Osteoblast (primary cell): ENCODE measurements around the gene PDIA2. TPM values are rescaled to one million over a fixed set of nuclear protein-coding genes. Genes with fewer than 3 reads are reported as not detected.

Experiments
- DNase-seq: peaks from one replicate; pipeline ENCODE4 v3.0.0; 2011; ENCODE audit warnings: low spot score, mixed read lengths; ENCODE audit not compliant: insufficient read length; ENCODE audit errors: missing footprints
- H2AFZ ChIP-seq: 2 replicates; pipeline ENCODE4 v1.6.0; 2011; ENCODE audit warnings: mild to moderate bottlenecking, low read length
- H3K27ac ChIP-seq: 2 replicates; pipeline ENCODE4 v1.5.1; 2011; ENCODE audit warnings: mild to moderate bottlenecking, low read depth, low read length, moderate library complexity
- H3K27me3 ChIP-seq: 2 replicates; pipeline ENCODE4 v1.6.0; 2012; ENCODE audit warnings: mild to moderate bottlenecking, control low read depth, inconsistent platforms, low read length, moderate library complexity; ENCODE audit not compliant: insufficient read depth
- H3K36me3 ChIP-seq: 2 replicates; pipeline ENCODE4 v1.5.1; 2011; ENCODE audit warnings: mild to moderate bottlenecking, low read length, control low read depth, moderate library complexity; ENCODE audit not compliant: insufficient read depth
- H3K4me1 ChIP-seq: 2 replicates; pipeline ENCODE4 v1.5.1; 2011; ENCODE audit warnings: mild to moderate bottlenecking, low read length, control low read depth, moderate library complexity; ENCODE audit not compliant: insufficient read depth
- H3K4me2 ChIP-seq: 2 replicates; pipeline ENCODE4 v1.6.0; 2011; ENCODE audit warnings: mild to moderate bottlenecking, low read length; ENCODE audit not compliant: insufficient read depth
- H3K4me3 ChIP-seq: fragments of 200-600 bp; sonication (generic); 3 replicates; pipeline ENCODE4 v1.5.1; 2012; ENCODE audit warnings: mild to moderate bottlenecking, low read length, inconsistent platforms; ENCODE audit not compliant: insufficient read depth
- H3K79me2 ChIP-seq: 2 replicates; pipeline ENCODE4 v1.6.0; 2012; ENCODE audit warnings: mild to moderate bottlenecking, low read length, control low read depth, inconsistent platforms; ENCODE audit not compliant: insufficient read depth
- H3K9me3 ChIP-seq: 2 replicates; pipeline ENCODE4 v1.5.1; 2011; ENCODE audit warnings: low read depth, low read length, control low read depth
- H4K20me1 ChIP-seq: 2 replicates; pipeline ENCODE4 v1.6.0; 2012; ENCODE audit warnings: mild to moderate bottlenecking, low read length, control low read depth; ENCODE audit not compliant: insufficient read depth
- CTCF ChIP-seq: IDR thresholded peaks from 2 replicates; pipeline ENCODE4 v1.5.1; 2011; ENCODE audit warnings: mild to moderate bottlenecking, low read depth, low read length, moderate library complexity; ENCODE audit errors: extremely low read depth
- total RNA-seq: library from RNA; depleted of rRNA; stranded (reverse); fragments of >200 nt; gene quantifications from 2 replicates; pipeline ENCODE4 v1.2.3, GENCODE V29; 2012

Gene PDIA2
- total RNA-seq, 1 donor, result not detected

- Histone ChIP-seq H3K4me1 (no peaks in the 10 kb centered on the region), H3K36me3 (no peaks in the 10 kb centered on the region), H3K27me3 (peaks cover 30% of the 10 kb centered on the region), H2AFZ (no peak overlapping the region), H3K4me3 (no peak overlapping the region), H3K79me2 (no peaks in the 10 kb centered on the region), H4K20me1 (no peaks in the 10 kb centered on the region), H3K4me2 (no peak overlapping the region), H3K27ac (no peak overlapping the region), H3K9me3 (no peaks in the 10 kb centered on the region)
- TF ChIP-seq CTCF, result no peak
- peak; percentile 90 for DNase-seq
Observed at GRCh38 chr16:279531-279930, 3.4 kb upstream of the PDIA2 start.

- Histone ChIP-seq H3K27ac (no peak overlapping the region), H3K36me3 (no peaks in the 10 kb centered on the region), H3K27me3 (peaks cover 27% of the 10 kb centered on the region), H3K4me3 (no peak overlapping the region), H3K4me1 (no peaks in the 10 kb centered on the region), H3K4me2 (no peak overlapping the region), H3K79me2 (no peaks in the 10 kb centered on the region), H4K20me1 (no peaks in the 10 kb centered on the region), H2AFZ (no peak overlapping the region), H3K9me3 (no peaks in the 10 kb centered on the region)
- no peak for DNase-seq
- TF ChIP-seq CTCF, result no peak
Observed at GRCh38 chr16:280005-280460, 2.9 kb upstream of the PDIA2 start.

- no peak for TF ChIP-seq CTCF
- no peaks in the 10 kb centered on the region for H3K36me3 ChIP-seq
- H3K4me3 ChIP-seq, result no peak within 1 kb of the TSS
- no peaks in the 10 kb centered on the region for H3K79me2 ChIP-seq
- H3K4me1 ChIP-seq, result no peaks in the 10 kb centered on the region
- no peaks in the 10 kb centered on the region for H3K9me3 ChIP-seq
- no peak within 1 kb of the TSS for H3K4me2 ChIP-seq
- peak; percentile 95 for DNase-seq
- H3K27me3 ChIP-seq, result peaks cover 24% of the 10 kb centered on the region
- no peaks in the 10 kb centered on the region for H4K20me1 ChIP-seq
- no peak within 1 kb of the TSS for H3K27ac ChIP-seq
- H2AFZ ChIP-seq, result no peak within 1 kb of the TSS
Observed at GRCh38 chr16:280552-280951, 2.4 kb upstream of the PDIA2 start, which contains the start of gene ARHGDIG. Gene ARHGDIG, plus strand, starts transcription at chr16:280591. Its CDS starts 90 bp downstream, at chr16:280681.

- no peak for TF ChIP-seq CTCF
- H3K4me2 ChIP-seq, result no peak overlapping the region
- H3K79me2 ChIP-seq, result no peaks in the 10 kb centered on the region
- no peak for DNase-seq
- no peaks in the 10 kb centered on the region for H3K36me3 ChIP-seq
- no peak overlapping the region for H3K4me3 ChIP-seq
- no peaks in the 10 kb centered on the region for H3K9me3 ChIP-seq
- no peak overlapping the region for H2AFZ ChIP-seq
- peaks cover 23% of the 10 kb centered on the region for H3K27me3 ChIP-seq
- no peaks in the 10 kb centered on the region for H3K4me1 ChIP-seq
- no peaks in the 10 kb centered on the region for H4K20me1 ChIP-seq
- no peak overlapping the region for H3K27ac ChIP-seq
Observed at GRCh38 chr16:280991-281659, 1.8 kb upstream of the PDIA2 start.
